Measurements from ENCODE around the gene GLI1. TPM values are rescaled to one million over a fixed set of nuclear protein-coding genes. Genes with fewer than 3 reads are reported as not detected.

GLI1 gene
- total RNA-seq, 1 experiment from 2014 or later: 22.4 TPM

DNA sequence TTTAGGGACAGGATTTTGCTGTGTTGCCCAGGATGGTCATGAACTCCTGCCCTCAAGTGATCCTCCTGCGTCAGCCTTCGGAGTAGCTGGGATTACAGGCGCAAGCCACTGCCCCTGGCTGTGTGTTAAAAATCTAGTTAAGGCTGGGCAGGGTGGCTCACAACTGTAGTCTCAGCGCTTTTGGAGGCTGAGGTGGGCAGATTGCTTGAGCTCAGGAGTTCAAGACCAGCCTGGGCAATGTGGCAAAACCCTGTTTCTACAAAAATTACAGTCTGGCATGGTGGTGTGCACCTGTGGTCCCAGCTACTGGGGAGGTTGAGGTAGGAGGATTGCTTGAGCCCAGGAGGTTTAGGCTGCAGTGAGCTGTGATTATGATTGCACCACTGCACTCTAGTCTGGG lies 51.6 kb downstream of the GLI1 start:
- H3K36me3 ChIP-seq (ENCODE audit: insufficient read depth, low read length, poor library complexity, severe bottlenecking): peaks cover 77% of the 10 kb centered on the region
- intact Hi-C loops (cut with micrococcal nuclease; ENCODE audit: unreplicated experiment): no loop called here
- DNase-seq (ENCODE audit: low spot score): no peak
- H3K27me3 ChIP-seq (replicated peaks; ENCODE audit: insufficient read depth, low read depth, low read length, poor library complexity): no peaks in the 10 kb centered on the region
- BruUV-seq (replicated peaks): no TSS peak
- H3K4me1 ChIP-seq (ENCODE audit: insufficient read depth, low read length, poor library complexity, severe bottlenecking): peaks cover 6% of the 10 kb centered on the region
- no peak overlapping the region for H3K4me3 ChIP-seq (ENCODE audit: low read depth, low read length, poor library complexity, severe bottlenecking)
- H3K27ac ChIP-seq (ENCODE audit: low read depth, low read length, poor library complexity, severe bottlenecking): no peak overlapping the region
- TF ChIP-seq, protein P1, sequence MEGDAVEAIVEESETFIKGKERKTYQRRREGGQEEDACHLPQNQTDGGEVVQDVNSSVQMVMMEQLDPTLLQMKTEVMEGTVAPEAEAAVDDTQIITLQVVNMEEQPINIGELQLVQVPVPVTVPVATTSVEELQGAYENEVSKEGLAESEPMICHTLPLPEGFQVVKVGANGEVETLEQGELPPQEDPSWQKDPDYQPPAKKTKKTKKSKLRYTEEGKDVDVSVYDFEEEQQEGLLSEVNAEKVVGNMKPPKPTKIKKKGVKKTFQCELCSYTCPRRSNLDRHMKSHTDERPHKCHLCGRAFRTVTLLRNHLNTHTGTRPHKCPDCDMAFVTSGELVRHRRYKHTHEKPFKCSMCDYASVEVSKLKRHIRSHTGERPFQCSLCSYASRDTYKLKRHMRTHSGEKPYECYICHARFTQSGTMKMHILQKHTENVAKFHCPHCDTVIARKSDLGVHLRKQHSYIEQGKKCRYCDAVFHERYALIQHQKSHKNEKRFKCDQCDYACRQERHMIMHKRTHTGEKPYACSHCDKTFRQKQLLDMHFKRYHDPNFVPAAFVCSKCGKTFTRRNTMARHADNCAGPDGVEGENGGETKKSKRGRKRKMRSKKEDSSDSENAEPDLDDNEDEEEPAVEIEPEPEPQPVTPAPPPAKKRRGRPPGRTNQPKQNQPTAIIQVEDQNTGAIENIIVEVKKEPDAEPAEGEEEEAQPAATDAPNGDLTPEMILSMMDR (conservative IDR thresholded peaks at IDR 0.05; ENCODE audit: low read depth, low read length): no peak
- no peak for TF ChIP-seq EZH2 (IDR thresholded peaks at IDR 0.05; ENCODE audit: borderline replicate concordance, low read depth, low read length, poor library complexity, severe bottlenecking)
- ChIA-PET POLR2A (ENCODE audit: low non-redundant PET) (interaction anchor here (0.7 kb wide), 1 partner anchor 13 kb away, joined by 5 read pairs; no protein-coding TSS in a partner anchor), CTCF (no interaction called here)
- H3K9me3 ChIP-seq (ENCODE audit: low read depth, low read length, poor library complexity, severe bottlenecking): no peaks in the 10 kb centered on the region

DNA sequence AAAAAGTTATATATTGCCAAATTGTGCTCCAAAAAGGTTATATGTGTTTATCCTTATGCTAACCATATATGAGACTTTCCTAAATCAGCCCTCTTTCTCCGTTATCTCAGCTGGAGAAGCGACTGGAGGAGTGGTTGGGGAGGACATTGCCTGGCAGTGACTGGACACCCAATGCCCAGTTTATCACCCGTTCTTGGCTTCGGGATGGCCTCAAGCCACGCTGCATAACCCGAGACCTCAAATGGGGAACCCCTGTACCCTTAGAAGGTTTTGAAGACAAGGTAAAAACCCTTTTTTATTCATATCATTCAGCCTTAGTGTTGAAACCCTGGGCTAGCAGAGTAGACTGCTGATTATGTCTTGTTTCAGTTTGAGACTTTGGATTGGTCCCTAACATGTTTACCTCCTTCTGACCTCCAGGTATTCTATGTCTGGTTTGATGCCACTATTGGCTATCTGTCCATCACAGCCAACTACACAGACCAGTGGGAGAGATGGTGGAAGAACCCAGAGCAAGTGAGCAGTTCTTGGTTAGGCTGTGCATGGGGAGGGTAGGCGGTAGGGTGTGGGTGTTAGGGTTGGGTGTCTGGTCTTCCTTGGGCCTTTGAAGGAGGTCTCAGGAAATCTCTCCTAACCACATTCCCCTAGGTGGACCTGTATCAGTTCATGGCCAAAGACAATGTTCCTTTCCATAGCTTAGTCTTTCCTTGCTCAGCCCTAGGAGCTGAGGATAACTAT lies 52.2 kb downstream of the GLI1 start:
- no TSS peak for BruUV-seq (replicated peaks)
- no peak for TF ChIP-seq EZH2 (IDR thresholded peaks at IDR 0.05; ENCODE audit: borderline replicate concordance, low read depth, low read length, poor library complexity, severe bottlenecking)
- TF ChIP-seq, protein P1 (conservative IDR thresholded peaks at IDR 0.05; ENCODE audit: low read depth, low read length): no peak

DNA sequence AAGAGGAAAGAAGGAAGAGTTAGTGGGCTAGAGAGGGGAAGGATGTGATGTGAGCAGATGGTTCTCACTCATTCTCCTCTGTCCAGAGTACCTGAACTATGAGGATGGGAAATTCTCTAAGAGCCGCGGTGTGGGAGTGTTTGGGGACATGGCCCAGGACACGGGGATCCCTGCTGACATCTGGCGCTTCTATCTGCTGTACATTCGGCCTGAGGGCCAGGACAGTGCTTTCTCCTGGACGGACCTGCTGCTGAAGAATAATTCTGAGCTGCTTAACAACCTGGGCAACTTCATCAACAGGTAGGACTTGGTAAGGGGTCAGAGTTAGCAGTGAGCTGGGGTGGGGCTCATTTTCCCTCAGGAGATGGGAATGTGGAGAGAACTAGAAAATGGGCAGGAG lies 53.1 kb downstream of the GLI1 start:
- Histone ChIP-seq H3K4me1 (ENCODE audit: insufficient read depth, low read length, poor library complexity, severe bottlenecking) (peaks cover 11% of the 10 kb centered on the region), H3K4me3 (ENCODE audit: low read depth, low read length, poor library complexity, severe bottlenecking) (no peak overlapping the region), H3K9me3 (ENCODE audit: low read depth, low read length, poor library complexity, severe bottlenecking) (no peaks in the 10 kb centered on the region), H3K36me3 (ENCODE audit: insufficient read depth, low read length, poor library complexity, severe bottlenecking) (peaks cover 87% of the 10 kb centered on the region), H3K27ac (ENCODE audit: low read depth, low read length, poor library complexity, severe bottlenecking) (no peak overlapping the region), H3K27me3 (replicated peaks; ENCODE audit: insufficient read depth, low read depth, low read length, poor library complexity) (no peaks in the 10 kb centered on the region)
- intact Hi-C loops (cut with micrococcal nuclease; ENCODE audit: unreplicated experiment): no loop called here
- no peak for DNase-seq (ENCODE audit: low spot score)
- ChIA-PET POLR2A (ENCODE audit: low non-redundant PET) (no interaction called here), CTCF (no interaction called here)
- BruUV-seq (replicated peaks): no TSS peak
- no peak for TF ChIP-seq EZH2 (IDR thresholded peaks at IDR 0.05; ENCODE audit: borderline replicate concordance, low read depth, low read length, poor library complexity, severe bottlenecking)
- TF ChIP-seq, protein P1 (conservative IDR thresholded peaks at IDR 0.05; ENCODE audit: low read depth, low read length): no peak

More for the DNA sequence above, 52.2 kb downstream of the GLI1 start:
- POLR2A ChIA-PET (ENCODE audit: low non-redundant PET): interaction anchor here (0.7 kb wide), 1 partner anchor 12 kb away, joined by 5 read pairs; no protein-coding TSS in a partner anchor
- no peaks in the 10 kb centered on the region for H3K9me3 ChIP-seq (ENCODE audit: low read depth, low read length, poor library complexity, severe bottlenecking)
- no peak for DNase-seq (ENCODE audit: low spot score)
- intact Hi-C loops (cut with micrococcal nuclease; ENCODE audit: unreplicated experiment): no loop called here
- H3K4me1 ChIP-seq (ENCODE audit: insufficient read depth, low read length, poor library complexity, severe bottlenecking): peaks cover 6% of the 10 kb centered on the region
- CTCF ChIA-PET: no interaction called here
- H3K36me3 ChIP-seq (ENCODE audit: insufficient read depth, low read length, poor library complexity, severe bottlenecking): peaks cover 78% of the 10 kb centered on the region
- no peak overlapping the region for H3K27ac ChIP-seq (ENCODE audit: low read depth, low read length, poor library complexity, severe bottlenecking)
- no peak overlapping the region for H3K4me3 ChIP-seq (ENCODE audit: low read depth, low read length, poor library complexity, severe bottlenecking)
- no peaks in the 10 kb centered on the region for H3K27me3 ChIP-seq (replicated peaks; ENCODE audit: insufficient read depth, low read depth, low read length, poor library complexity)
